ENCODE measurements around the gene HS2ST1.

Gene HS2ST1

GRCh38 chr1:87061742-87062156 is 147.3 kb downstream of the HS2ST1 start:
- H3K9ac ChIP-seq (ENCODE audit: low read depth, low read length, poor library complexity, severe bottlenecking) = no peak overlapping the region
- H3K4me1 ChIP-seq (ENCODE audit: insufficient read depth, low read length, poor library complexity, severe bottlenecking) = peaks cover 6% of the 10 kb centered on the region
- no peaks in the 10 kb centered on the region for H3K27me3 ChIP-seq (ENCODE audit: insufficient read depth, low read length, poor library complexity, severe bottlenecking)
- no peaks in the 10 kb centered on the region for H3F3A ChIP-seq (ENCODE audit: low read depth)
- H3K36me3 ChIP-seq (ENCODE audit: insufficient read depth, low read length) = no peaks in the 10 kb centered on the region
- H3K9me2 ChIP-seq (replicated peaks; ENCODE audit: low read depth, low read length) = no peaks in the 10 kb centered on the region
- no peaks in the 10 kb centered on the region; the same call in 1 of the 2 replicates for H3K79me2 ChIP-seq (ENCODE audit: insufficient read depth, low read length)
- H3K4me2 ChIP-seq (ENCODE audit: low read depth, low read length, poor library complexity, severe bottlenecking) = no peak overlapping the region
- H2AFZ ChIP-seq (ENCODE audit: low read length) = no peak overlapping the region
- H3K9me3 ChIP-seq (ENCODE audit: insufficient read depth, low read depth, low read length) = no peaks in the 10 kb centered on the region
- H3K4me3 ChIP-seq (ENCODE audit: low read length, poor library complexity, severe bottlenecking) = no peak overlapping the region
- no peak for TF ChIP-seq CTCF (conservative IDR thresholded peaks at IDR 0.05; ENCODE audit: low read length)
- no peak for TF ChIP-seq EZH2phosphoT487 (IDR thresholded peaks at IDR 0.05; ENCODE audit: borderline replicate concordance)
- H4K20me1 ChIP-seq (ENCODE audit: insufficient read depth, low read length, poor library complexity, severe bottlenecking) = no peaks in the 10 kb centered on the region

- Histone ChIP-seq H3F3A (ENCODE audit: low read depth) (no peaks in the 10 kb centered on the region), H3K4me2 (ENCODE audit: low read depth, low read length, poor library complexity, severe bottlenecking) (no peak overlapping the region), H3K4me3 (ENCODE audit: low read length, poor library complexity, severe bottlenecking) (no peak overlapping the region), H3K79me2 (ENCODE audit: insufficient read depth, low read length) (no peaks in the 10 kb centered on the region; the same call in 1 of the 2 replicates), H3K9me3 (ENCODE audit: insufficient read depth, low read depth, low read length) (no peaks in the 10 kb centered on the region), H4K20me1 (ENCODE audit: insufficient read depth, low read length, poor library complexity, severe bottlenecking) (no peaks in the 10 kb centered on the region), H2AFZ (ENCODE audit: low read length) (no peak overlapping the region), H3K27me3 (ENCODE audit: insufficient read depth, low read length, poor library complexity, severe bottlenecking) (no peaks in the 10 kb centered on the region), H3K9me2 (replicated peaks; ENCODE audit: low read depth, low read length) (no peaks in the 10 kb centered on the region), H3K4me1 (ENCODE audit: insufficient read depth, low read length, poor library complexity, severe bottlenecking) (peaks cover 6% of the 10 kb centered on the region), H3K9ac (ENCODE audit: low read depth, low read length, poor library complexity, severe bottlenecking) (no peak overlapping the region), H3K36me3 (ENCODE audit: insufficient read depth, low read length) (no peaks in the 10 kb centered on the region)
- TF ChIP-seq EZH2phosphoT487 (IDR thresholded peaks at IDR 0.05; ENCODE audit: borderline replicate concordance) (no peak), CTCF (conservative IDR thresholded peaks at IDR 0.05; ENCODE audit: low read length) (no peak)
Measured at GRCh38 chr1:87062687-87063086, 148.3 kb downstream of the HS2ST1 start.

- no peaks in the 10 kb centered on the region for H3K36me3 ChIP-seq (ENCODE audit: insufficient read depth, low read length)
- no peaks in the 10 kb centered on the region for H3F3A ChIP-seq (ENCODE audit: low read depth)
- no peaks in the 10 kb centered on the region for H3K9me2 ChIP-seq (replicated peaks; ENCODE audit: low read depth, low read length)
- no peak overlapping the region for H3K4me2 ChIP-seq (ENCODE audit: low read depth, low read length, poor library complexity, severe bottlenecking)
- H4K20me1 ChIP-seq (ENCODE audit: insufficient read depth, low read length, poor library complexity, severe bottlenecking) = no peaks in the 10 kb centered on the region
- H3K27me3 ChIP-seq (ENCODE audit: insufficient read depth, low read length, poor library complexity, severe bottlenecking) = no peaks in the 10 kb centered on the region
- H3K9me3 ChIP-seq (ENCODE audit: insufficient read depth, low read depth, low read length) = no peaks in the 10 kb centered on the region
- no peak for TF ChIP-seq EZH2phosphoT487 (IDR thresholded peaks at IDR 0.05; ENCODE audit: borderline replicate concordance)
- TF ChIP-seq CTCF (conservative IDR thresholded peaks at IDR 0.05; ENCODE audit: low read length) = no peak
- H3K4me3 ChIP-seq (ENCODE audit: low read length, poor library complexity, severe bottlenecking) = no peak overlapping the region
- peaks cover 5% of the 10 kb centered on the region; the same call in 1 of the 2 replicates for H3K79me2 ChIP-seq (ENCODE audit: insufficient read depth, low read length)
- H2AFZ ChIP-seq (ENCODE audit: low read length) = no peak overlapping the region
- no peak overlapping the region for H3K9ac ChIP-seq (ENCODE audit: low read depth, low read length, poor library complexity, severe bottlenecking)
- peaks cover 6% of the 10 kb centered on the region for H3K4me1 ChIP-seq (ENCODE audit: insufficient read depth, low read length, poor library complexity, severe bottlenecking)
Measured at GRCh38 chr1:87064309-87064708, 149.9 kb downstream of the HS2ST1 start.
